T1000 (cell line): ENCODE data around the gene ALPP.
"Not testable (repeated sequence)": the region's sequence is repeated elsewhere in the genome, so short reads cannot be mapped to it uniquely, and the experiment has no call there.

ENCODE experiments used
- DNase-seq: peaks from one replicate; lab custom pipeline; 2025; ENCODE audit warnings: mixed read lengths; lab: John Stamatoyannopoulos, UW

Gene ALPP

GRCh38 chr2:232406556-232407310 lies 28.2 kb downstream of the ALPP start, which contains the start of gene ALPG:
TSS of gene ALPG (plus strand) at chr2:232406844. CDS start at chr2:232406895, 51 bp downstream.
- DNase-seq, result no peak

DNA sequence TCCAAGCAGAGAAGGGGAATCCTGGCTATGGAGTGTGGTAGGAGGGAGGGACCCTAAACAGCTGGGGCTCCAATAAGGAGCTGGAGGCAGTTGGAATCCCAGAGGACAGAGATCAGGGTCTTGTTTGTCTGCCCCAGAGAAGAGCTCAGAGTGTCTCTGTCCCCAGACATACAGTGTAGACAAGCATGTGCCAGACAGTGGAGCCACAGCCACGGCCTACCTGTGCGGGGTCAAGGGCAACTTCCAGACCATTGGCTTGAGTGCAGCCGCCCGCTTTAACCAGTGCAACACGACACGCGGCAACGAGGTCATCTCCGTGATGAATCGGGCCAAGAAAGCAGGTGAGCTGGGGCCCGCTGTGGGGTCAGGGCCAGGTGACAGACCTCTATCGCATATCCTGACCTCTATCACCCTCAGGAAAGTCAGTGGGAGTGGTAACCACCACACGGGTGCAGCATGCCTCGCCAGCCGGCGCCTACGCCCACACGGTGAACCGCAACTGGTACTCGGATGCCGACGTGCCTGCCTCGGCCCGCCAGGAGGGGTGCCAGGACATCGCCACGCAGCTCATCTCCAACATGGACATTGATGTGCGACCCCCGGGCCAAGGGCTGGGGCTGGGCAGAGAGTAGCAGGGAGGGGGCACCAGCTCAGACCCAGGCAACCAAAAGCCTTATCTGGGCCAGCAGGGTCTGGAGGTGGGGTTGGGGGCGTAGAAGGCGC lies 29.0 kb downstream of the ALPP start:
- not testable (repeated sequence) for DNase-seq

- not testable (repeated sequence) for DNase-seq
Observed at GRCh38 chr2:232408269-232408668, 29.7 kb downstream of the ALPP start.

GRCh38 chr2:232409617-232410016 lies 31.1 kb downstream of the ALPP start:
- DNase-seq, result not testable (repeated sequence)

GRCh38 chr2:232410238-232410900 lies 31.8 kb downstream of the ALPP start:
- no peak for DNase-seq

DNA sequence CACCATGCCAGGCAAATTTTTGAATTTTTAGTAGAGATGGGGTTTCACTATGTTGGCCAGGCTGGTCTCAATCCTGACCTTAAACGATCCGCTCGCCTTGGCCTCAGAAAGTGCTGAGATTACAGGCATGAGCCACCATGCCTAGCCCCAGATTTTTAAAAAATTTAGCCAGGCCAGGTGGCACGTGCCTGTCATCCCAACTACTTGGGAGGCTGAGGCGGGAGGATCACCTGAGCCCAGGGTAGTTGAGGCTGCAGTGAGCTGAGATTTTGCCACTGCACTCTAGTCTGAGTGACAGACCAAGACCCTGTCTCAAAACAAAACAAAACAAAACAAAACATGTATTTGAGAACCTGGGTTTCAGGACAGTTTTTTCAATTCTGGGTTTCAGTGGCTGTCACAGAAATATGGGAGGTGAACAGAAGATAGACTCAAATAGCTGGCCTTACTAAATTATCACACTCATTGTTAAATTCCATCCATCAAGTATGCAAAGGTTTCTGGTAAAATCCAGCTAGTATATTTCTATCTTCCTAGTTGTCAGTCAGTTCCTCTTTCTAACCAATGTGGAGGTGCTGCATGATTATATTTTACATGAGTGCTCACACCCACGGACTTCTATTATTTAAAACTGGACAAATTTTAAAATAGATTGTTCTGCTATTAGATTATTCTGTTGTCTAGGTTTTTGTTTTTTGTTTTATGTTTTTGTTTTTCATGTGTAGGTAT lies 33.5 kb downstream of the ALPP start:
- DNase-seq, result no peak

DNA sequence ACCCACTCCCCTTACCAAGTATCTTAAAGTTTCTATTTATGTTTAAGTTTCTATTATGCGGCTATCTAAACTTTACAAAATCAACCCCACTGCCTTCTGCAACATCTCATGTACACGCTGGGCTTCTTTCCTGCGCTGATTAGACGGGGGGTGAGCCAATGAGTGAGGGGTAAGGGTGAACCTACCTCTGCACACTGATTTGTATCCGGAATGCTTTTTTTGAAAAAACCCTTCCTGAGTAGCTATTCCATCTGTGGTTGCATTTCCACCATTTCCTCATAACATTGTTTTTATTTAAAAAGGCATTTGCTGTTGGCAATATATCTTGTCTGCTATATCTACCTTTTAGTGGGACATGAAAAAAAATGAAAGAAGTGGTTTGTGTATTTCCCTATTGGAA lies 34.4 kb downstream of the ALPP start:
- DNase-seq, result no peak

DNA sequence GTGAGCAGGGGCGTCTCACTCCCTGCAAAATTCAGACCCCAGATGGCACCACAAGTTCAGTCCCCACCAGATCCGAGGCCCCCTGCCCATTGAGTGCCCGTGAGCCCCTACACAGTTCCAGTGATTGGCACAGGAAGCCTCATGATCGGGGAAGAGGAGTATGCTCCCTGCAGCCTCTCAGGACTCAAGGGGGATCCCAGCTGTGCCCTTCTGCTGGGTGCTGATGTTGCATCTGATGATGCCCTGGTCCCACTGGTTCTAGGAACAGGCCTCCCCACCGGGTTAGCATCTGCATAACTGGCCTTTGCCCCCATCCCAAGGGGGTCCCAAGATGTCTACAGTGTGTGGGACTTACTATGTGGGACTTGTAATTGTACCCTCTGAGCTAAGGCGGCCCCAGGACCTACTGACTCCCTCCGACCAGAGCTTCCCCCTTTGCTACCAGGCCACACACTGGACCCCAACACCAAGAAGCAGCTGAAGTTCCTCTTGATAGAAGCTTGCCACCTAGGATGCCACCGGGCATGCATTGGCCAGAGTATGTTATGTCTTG lies 36.7 kb downstream of the ALPP start:
- no peak for DNase-seq

DNA sequence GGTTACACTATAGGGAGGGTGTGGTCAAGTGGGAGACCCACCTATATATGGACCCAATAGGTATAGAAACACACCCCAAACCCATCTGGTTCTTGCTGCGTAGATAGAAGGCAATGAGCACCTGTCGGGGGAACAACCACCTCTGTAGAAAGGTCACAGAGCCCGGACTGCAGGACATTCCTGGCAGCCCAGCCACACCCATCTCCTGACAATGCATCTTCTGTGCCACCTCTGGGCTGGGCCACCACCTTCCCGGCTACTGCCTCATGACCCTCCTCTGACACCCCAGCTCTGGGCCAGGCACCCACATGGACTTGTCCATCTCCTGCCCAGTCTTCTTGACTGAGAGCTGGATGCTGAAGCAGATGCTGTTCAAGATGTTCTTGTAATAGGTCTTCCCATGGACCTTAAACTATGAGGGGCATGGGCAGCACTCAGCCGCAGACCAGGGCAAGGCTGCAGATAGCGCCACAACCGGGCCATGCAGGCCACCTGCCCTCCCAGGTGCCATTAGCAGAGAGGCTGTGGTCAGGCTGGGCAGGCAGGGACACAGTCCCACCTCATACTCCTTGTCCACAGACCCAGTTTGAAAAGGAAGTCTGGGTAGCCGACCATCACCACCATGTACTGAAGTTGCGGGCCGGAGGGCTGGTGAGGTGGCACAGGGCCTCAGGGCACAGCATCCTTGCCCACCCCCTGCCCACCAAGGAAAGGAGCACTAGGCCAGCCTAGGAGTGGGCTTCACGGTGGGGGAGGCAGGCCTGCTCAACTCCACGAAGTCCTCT lies 37.4 kb downstream of the ALPP start:
- no peak for DNase-seq

GRCh38 chr2:232416521-232417470 lies 38.2 kb downstream of the ALPP start:
- no peak for DNase-seq

DNA sequence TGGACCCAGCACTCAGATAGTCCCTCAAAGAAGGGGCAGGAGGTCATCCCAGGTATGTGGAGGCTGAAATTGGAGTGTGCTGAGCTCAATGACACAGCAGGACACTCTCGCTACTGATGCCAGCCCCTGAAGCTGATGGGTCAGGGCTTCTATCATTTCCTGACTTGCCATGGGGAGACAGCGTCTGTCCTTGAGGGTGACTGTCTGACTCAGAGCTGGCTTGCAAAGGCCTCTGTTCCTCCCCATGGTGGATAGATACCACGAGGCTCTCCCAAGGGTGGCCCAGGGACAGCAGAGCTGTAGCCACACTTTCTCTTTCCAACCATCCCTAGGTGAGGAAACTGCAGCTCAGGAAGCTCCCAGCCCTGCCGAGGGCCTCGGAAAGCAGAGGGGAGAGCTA lies 38.9 kb downstream of the ALPP start:
- DNase-seq, result no peak

DNA sequence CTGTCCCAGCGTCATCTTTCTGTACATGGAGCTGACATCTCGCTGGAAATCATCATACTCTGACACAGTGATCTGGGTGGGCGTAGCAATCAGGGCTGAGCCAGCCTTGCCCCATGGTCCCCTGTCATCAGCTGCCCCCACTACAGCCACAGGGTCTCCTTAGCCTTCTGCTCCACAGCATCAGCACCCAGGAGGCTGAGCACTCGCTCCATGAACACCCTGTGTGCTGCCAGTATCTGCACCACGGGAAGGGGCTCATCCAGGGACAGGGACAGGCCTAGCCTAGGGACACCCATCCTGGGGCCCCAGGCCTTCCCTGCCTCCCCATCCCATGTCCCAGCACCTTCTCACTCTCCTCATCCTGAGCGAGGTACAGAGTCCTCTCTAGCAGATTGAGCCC lies 39.5 kb downstream of the ALPP start:
- no peak for DNase-seq

GRCh38 chr2:232418466-232419244 lies 40.1 kb downstream of the ALPP start:
- DNase-seq, result no peak

- no peak for DNase-seq
Observed at GRCh38 chr2:232419245-232420072, 40.9 kb downstream of the ALPP start.

- DNase-seq, result no peak
Observed at GRCh38 chr2:232420073-232420454, 41.5 kb downstream of the ALPP start.

GRCh38 chr2:232420463-232421188 lies 42.1 kb downstream of the ALPP start:
- no peak for DNase-seq

- no peak for DNase-seq
Observed at GRCh38 chr2:232421189-232421785, 42.7 kb downstream of the ALPP start.
